ENCODE results near the gene SP140L. TPM values are rescaled to one million over a fixed set of nuclear protein-coding genes. Genes with fewer than 3 reads are reported as not detected.

The SP140L gene
- total RNA-seq, 2 donors from 2014 or later: 6.7 to 9.9 TPM

- peaks cover 15% of the 10 kb centered on the region for H3K4me1 ChIP-seq
These were observed 83.3 kb downstream of the SP140L start for GRCh38 chr2:230410263-230410662.

GRCh38 chr2:230410861-230411569, 84.0 kb downstream of the SP140L start:
- H3K4me3 ChIP-seq: peak overlapping the region; percentile 26 to 66
- TF ChIP-seq CTCF (IDR thresholded peaks at IDR 0.05): no peak
- TF ChIP-seq POLR2A (IDR thresholded peaks at IDR 0.05): no peak
- WGBS, 2 donors: 32 to 35% methylated on average over 15 to 16 of the region's 16 CpGs
- intact Hi-C loops (cut with DNase I): no loop called here
- no peaks in the 10 kb centered on the region for H3K27me3 ChIP-seq
- H3K36me3 ChIP-seq (replicated peaks in 1 of 2; ENCODE audit: insufficient read depth in 1 of 2, low read depth in 2 of 2): no peaks in the 10 kb centered on the region
- peaks cover 21% of the 10 kb centered on the region for H3K4me1 ChIP-seq
- ATAC-seq (no peak), DNase-seq (no peak)
- H3K9me3 ChIP-seq: no peaks in the 10 kb centered on the region
- peak overlapping the region; percentile 78 to 94 (median 86) for H3K27ac ChIP-seq

More at GRCh38 chr2:230410263-230410662, 83.3 kb downstream of the SP140L start:
- intact Hi-C loops (cut with DNase I): no loop called here
- ATAC-seq (no peak), DNase-seq (no peak)
- Histone ChIP-seq H3K27ac (no peak overlapping the region), H3K9me3 (no peaks in the 10 kb centered on the region), H3K36me3 (replicated peaks in 1 of 2; ENCODE audit: insufficient read depth in 1 of 2, low read depth in 2 of 2) (no peaks in the 10 kb centered on the region), H3K27me3 (no peaks in the 10 kb centered on the region), H3K4me3 (no peak overlapping the region)
- TF ChIP-seq POLR2A (IDR thresholded peaks at IDR 0.05) (no peak), CTCF (IDR thresholded peaks at IDR 0.05) (no peak)
- 100% methylated on average over 1 of the region's 1 CpG for WGBS, 2 donors

GRCh38 chr2:230411570-230412370, 84.8 kb downstream of the SP140L start:
- no peaks in the 10 kb centered on the region for H3K27me3 ChIP-seq
- intact Hi-C loops (cut with DNase I): no loop called here
- H3K27ac ChIP-seq: peak overlapping the region; percentile 78 to 94 (median 86)
- peak overlapping the region; percentile 26 to 66 for H3K4me3 ChIP-seq
- no peaks in the 10 kb centered on the region for H3K9me3 ChIP-seq
- H3K36me3 ChIP-seq (replicated peaks in 1 of 2; ENCODE audit: insufficient read depth in 1 of 2, low read depth in 2 of 2): no peaks in the 10 kb centered on the region
- peak; percentile 77 for ATAC-seq
- TF ChIP-seq CTCF (IDR thresholded peaks at IDR 0.05) (no peak), POLR2A (IDR thresholded peaks at IDR 0.05) (peak; percentile 24 to 75 (median 70))
- 1% methylated on average over 14 to 57 of the region's 57 CpGs for WGBS, 2 donors
- H3K4me1 ChIP-seq: peaks cover 21% of the 10 kb centered on the region
- peak; percentile 56 to 62 (median 58) for DNase-seq

GRCh38 chr2:230412371-230412711, 85.3 kb downstream of the SP140L start:
- WGBS, 2 donors: 72 to 82% methylated on average over 3 of the region's 3 CpGs
- H3K4me1 ChIP-seq: peaks cover 23% of the 10 kb centered on the region
- intact Hi-C loops (cut with DNase I): no loop called here
- H3K36me3 ChIP-seq (replicated peaks in 1 of 2; ENCODE audit: insufficient read depth in 1 of 2, low read depth in 2 of 2): no peaks in the 10 kb centered on the region
- DNase-seq (no peak), ATAC-seq (no peak)
- H3K4me3 ChIP-seq: peak overlapping the region in 1 of 2 donors; percentile 66
- no peaks in the 10 kb centered on the region for H3K9me3 ChIP-seq
- peak overlapping the region; percentile 78 to 94 (median 86) for H3K27ac ChIP-seq
- no peaks in the 10 kb centered on the region for H3K27me3 ChIP-seq
- TF ChIP-seq CTCF (IDR thresholded peaks at IDR 0.05): no peak
- TF ChIP-seq POLR2A (IDR thresholded peaks at IDR 0.05): no peak
